ENCODE results near the gene TP53RK. TPM values are rescaled to one million over a fixed set of nuclear protein-coding genes. Genes with fewer than 3 reads are reported as not detected.

TP53RK gene
- total RNA-seq, 1 experiment from 2014 or later: 21.5 TPM

DNA sequence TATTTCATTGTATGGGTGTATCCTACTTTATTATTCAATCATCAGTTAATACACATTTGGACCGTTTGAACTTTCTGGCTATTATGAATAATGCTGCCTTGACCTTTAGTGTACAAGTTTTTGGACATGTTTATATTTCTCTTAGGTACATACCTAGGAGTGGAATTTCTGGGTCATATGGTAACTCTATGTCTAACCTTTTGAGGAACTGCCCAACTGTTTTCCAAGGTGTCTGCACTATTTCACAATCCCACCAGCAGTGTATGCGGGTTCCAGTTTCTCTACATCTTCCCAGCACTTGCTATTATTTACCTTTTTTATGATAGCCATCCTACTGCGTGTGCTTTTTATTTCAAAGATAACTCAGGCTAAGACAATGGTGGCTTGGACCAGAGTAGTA lies 23.6 kb downstream of the TP53RK start:
- Histone ChIP-seq H3K4me2 (ENCODE audit: insufficient read depth, insufficient read length, low read length) (no peak overlapping the region), H3K18ac (ENCODE audit: insufficient read length, low read depth, low read length) (no peak overlapping the region), H3K23ac (ENCODE audit: insufficient read length, low read depth, low read length) (no peak overlapping the region), H4K20me1 (ENCODE audit: control insufficient read depth, insufficient read depth, insufficient read length) (no peaks in the 10 kb centered on the region), H4K91ac (ENCODE audit: insufficient read length, low read depth, low read length) (no peak overlapping the region), H3K56ac (ENCODE audit: insufficient read length, low read depth, low read length) (no peak overlapping the region), H3K79me1 (ENCODE audit: insufficient read depth, low read depth, low read length, poor library complexity, severe bottlenecking) (no peaks in the 10 kb centered on the region), H2BK20ac (ENCODE audit: low read depth, low read length, poor library complexity, severe bottlenecking) (no peak overlapping the region), H3K27me3 (ENCODE audit: insufficient read depth, low read length) (no peaks in the 10 kb centered on the region), H2AFZ (ENCODE audit: low read length) (no peak overlapping the region), H4K5ac (ENCODE audit: insufficient read length, low read depth, low read length) (no peak overlapping the region), H4K8ac (replicated peaks; ENCODE audit: insufficient read length, low read depth, low read length) (no peak overlapping the region), H3K4ac (ENCODE audit: low read depth, low read length) (no peak overlapping the region), H3K79me2 (ENCODE audit: insufficient read depth, low read length) (no peaks in the 10 kb centered on the region), H2AK5ac (ENCODE audit: insufficient read length, low read length) (no peak overlapping the region), H3K9ac (ENCODE audit: extremely low read depth, insufficient read length, low read length) (no peak overlapping the region), H3K4me1 (ENCODE audit: insufficient read depth, low read length) (no peaks in the 10 kb centered on the region), H2BK120ac (ENCODE audit: low read depth, low read length, poor library complexity, severe bottlenecking) (no peak overlapping the region), H3K9me3 (ENCODE audit: control insufficient read depth, low read depth, low read length) (peaks cover 5% of the 10 kb centered on the region), H3K27ac (ENCODE audit: insufficient read length, low read depth, low read length) (no peak overlapping the region), H3K23me2 (ENCODE audit: insufficient read length, low read depth, low read length, poor library complexity, severe bottlenecking) (no peaks in the 10 kb centered on the region), H2BK12ac (ENCODE audit: insufficient read length, low read depth, low read length) (no peak overlapping the region), H2BK5ac (ENCODE audit: insufficient read length, low read length) (no peak overlapping the region), H3T11ph (ENCODE audit: low read length) (no peak overlapping the region), H2BK15ac (ENCODE audit: low read depth, low read length) (no peak overlapping the region), H3K14ac (ENCODE audit: insufficient read depth, low read length) (no peak overlapping the region)
- TF ChIP-seq, protein P1, sequence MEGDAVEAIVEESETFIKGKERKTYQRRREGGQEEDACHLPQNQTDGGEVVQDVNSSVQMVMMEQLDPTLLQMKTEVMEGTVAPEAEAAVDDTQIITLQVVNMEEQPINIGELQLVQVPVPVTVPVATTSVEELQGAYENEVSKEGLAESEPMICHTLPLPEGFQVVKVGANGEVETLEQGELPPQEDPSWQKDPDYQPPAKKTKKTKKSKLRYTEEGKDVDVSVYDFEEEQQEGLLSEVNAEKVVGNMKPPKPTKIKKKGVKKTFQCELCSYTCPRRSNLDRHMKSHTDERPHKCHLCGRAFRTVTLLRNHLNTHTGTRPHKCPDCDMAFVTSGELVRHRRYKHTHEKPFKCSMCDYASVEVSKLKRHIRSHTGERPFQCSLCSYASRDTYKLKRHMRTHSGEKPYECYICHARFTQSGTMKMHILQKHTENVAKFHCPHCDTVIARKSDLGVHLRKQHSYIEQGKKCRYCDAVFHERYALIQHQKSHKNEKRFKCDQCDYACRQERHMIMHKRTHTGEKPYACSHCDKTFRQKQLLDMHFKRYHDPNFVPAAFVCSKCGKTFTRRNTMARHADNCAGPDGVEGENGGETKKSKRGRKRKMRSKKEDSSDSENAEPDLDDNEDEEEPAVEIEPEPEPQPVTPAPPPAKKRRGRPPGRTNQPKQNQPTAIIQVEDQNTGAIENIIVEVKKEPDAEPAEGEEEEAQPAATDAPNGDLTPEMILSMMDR (conservative IDR thresholded peaks at IDR 0.05): no peak
- Mint-ChIP-seq H3K27ac (no peak overlapping the region), H3K27me3 (ENCODE audit: low read depth) (no peaks in the 10 kb centered on the region), H3K9me3 (peaks cover 8 to 14% of the 10 kb centered on the region in 2 experiments), H3K36me3 (ENCODE audit: insufficient read depth in 1 of 3, low read depth in 3 of 3) (peaks cover 17 to 53% (median 51%) of the 10 kb centered on the region in 3 experiments; a peak in 6 of 7 replicates), H3K4me1 (no peaks in the 10 kb centered on the region), H3K4me3 (no peak overlapping the region)
- DNase-seq: no peak
- WGBS (ENCODE audit: extremely low coverage, insufficient read length, low lambda C conversion rate): no CpG with 5 or more reads among the region's 3 CpGs
